Spleen (tissue), 11 donors: ENCODE results near the gene TPST2. TPM values are rescaled to one million over a fixed set of nuclear protein-coding genes. Genes with fewer than 3 reads are reported as not detected.

Experiments used
- DNase-seq: peaks from one replicate; pipeline ENCODE4 v3.0.0-alpha.2; 2020
- H3K27ac ChIP-seq, 8 donors: fragments of 200-600 bp; sonication (generic) in 7 of 8; 1 replicate in 4 of 8; 2 replicates in 4 of 8; pipeline versions ENCODE4 v1.5.0 to v1.8.0; 2016 to 2021; ENCODE audit warnings: inconsistent platforms in 4 of 8, mild to moderate bottlenecking in 4 of 8, moderate library complexity in 1 of 8
- H3K27me3 ChIP-seq, 7 donors: fragments of 200-600 bp; sonication (generic) in 6 of 7; replicated peaks in 1 of 7; 1 replicate in 4 of 7; 2 replicates in 3 of 7; pipeline versions ENCODE4 v1.5.0 to v1.8.0; 2016 to 2021; ENCODE audit warnings: inconsistent platforms in 3 of 7, mild to moderate bottlenecking in 1 of 7
- H3K36me3 ChIP-seq, 6 donors: fragments of 200-600 bp; sonication (generic) in 5 of 6; 1 replicate in 4 of 6; 2 replicates in 2 of 6; pipeline versions ENCODE4 v1.5.0 to v1.8.0; 2016 to 2021; ENCODE audit warnings: inconsistent platforms in 2 of 6
- H3K4me1 ChIP-seq, 6 donors: fragments of 200-600 bp; sonication (generic) in 5 of 6; 1 replicate in 3 of 6; 2 replicates in 3 of 6; pipeline versions ENCODE4 v1.5.0 to v1.8.0; 2016 to 2021; ENCODE audit warnings: inconsistent platforms in 3 of 6
- H3K4me3 ChIP-seq, 8 donors: fragments of 200-600 bp; sonication (generic) in 7 of 8; 1 replicate in 4 of 8; 2 replicates in 4 of 8; pipeline versions ENCODE4 v1.5.0 to v1.8.0; 2016 to 2021; ENCODE audit warnings: inconsistent platforms in 4 of 8, mild to moderate bottlenecking in 4 of 8, moderate library complexity in 2 of 8
- H3K9me3 ChIP-seq, 8 donors: fragments of 200-600 bp; sonication (generic) in 7 of 8; 1 replicate in 4 of 8; 2 replicates in 4 of 8; pipeline versions ENCODE4 v1.5.0 to v1.8.0; 2016 to 2021; ENCODE audit warnings: inconsistent platforms in 4 of 8
- POLR2A ChIP-seq, 3 donors: fragments of 450-650 bp; IDR thresholded peaks; one replicate each; pipeline ENCODE4 v1.5.1; 2017; ENCODE audit warnings: antibody characterized with exemption in 3 of 3, mild to moderate bottlenecking in 1 of 3
- POLR2AphosphoS5 ChIP-seq, 3 donors: sonication (generic); formaldehyde crosslinking; IDR thresholded peaks; one replicate each; pipeline ENCODE4 v1.5.1; 2017; ENCODE audit warnings: antibody characterized with exemption in 3 of 3
- WGBS, 5 donors: extraction: QIAGEN DNeasy Blood & Tissue Kit in 3 of 5; methylation state at CpG; one replicate each; pipeline versions ENCODE4 v1.1.5 to v1.1.7; 2013 to 2018; 5-methylcytosine and 5-hydroxymethylcytosine counted together
- intact Hi-C: fragments of 100-400 bp; cut with DNase I; formaldehyde crosslinking; loops from one replicate; pipeline ENCODE4 v1.15.0; 2023; ENCODE audit warnings: low total_unique reads
- polyA plus RNA-seq, 3 donors: library from polyadenylated mRNA; stranded (reverse); fragments of 200-250 nt; gene quantifications; one replicate each; pipeline ENCODE4 v1.2.1, GENCODE V29; 2013
- total RNA-seq, 7 donors: library from RNA; depleted of rRNA in 3 of 7; stranded (reverse); fragments of >200 nt in 3 of 7; fragmentation: NEBNext Ultra II Directional in 4 of 7; extraction: Animal tissue kit (Norgen Biotek cat#: 25700) in 4 of 7; gene quantifications; one replicate each; pipeline versions ENCODE4 v1.1.0 to v1.2.1, GENCODE V29; 2016 to 2021
- TF ChIP-seq, protein P1 (sequence below), 11 experiments: fragments of 200-600 bp in 7 of 11; fragments of 450-650 bp in 4 of 11; sonication (generic) in 4 of 11; IDR thresholded peaks in 8 of 11; conservative IDR thresholded peaks in 3 of 11; 1 replicate in 7 of 11; 2 replicates in 4 of 11; pipeline versions ENCODE4 v1.4.0 to v1.8.0; 2016 to 2021; ENCODE audit warnings: antibody characterized with exemption in 11 of 11, inconsistent platforms in 4 of 11, mild to moderate bottlenecking in 1 of 11
- donor health status: healthy with polysubstance abuse.
- donor health status: DM: no; HTN: no; CAD: no; lungs with moderate emphysema.
- donor health status: DM: no; HTN: no; CAD: no.
- donor health status: Bipolar disorder and iron deficiency.
- donor health status: healthy.
- donor health status: DM: no; HTN: no; CAD: no.
- donor health status: DM: yes; HTN: yes; CAD: no.

The TPST2 gene
- total and polyA plus RNA-seq, 10 donors = 14.6 to 119 (median 54.3) TPM

DNA sequence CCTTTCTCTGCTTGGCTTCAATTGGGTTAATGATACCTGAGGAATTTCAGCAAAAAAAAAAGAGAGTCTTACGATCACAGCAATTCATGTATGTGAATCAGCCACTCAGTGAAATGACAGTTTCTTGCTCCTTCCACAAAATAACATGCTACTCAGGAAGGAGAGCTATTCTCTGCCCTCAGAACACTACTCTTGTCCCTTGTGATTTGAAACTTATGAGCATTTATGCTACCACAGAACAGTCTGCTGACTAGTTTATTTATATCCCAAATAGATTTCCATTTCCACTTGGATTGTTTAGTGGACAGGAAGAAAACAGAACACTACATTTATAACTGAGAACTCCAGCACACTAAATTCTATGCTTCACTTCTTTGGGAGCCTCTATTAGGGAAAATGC lies 86.2 kb downstream of the TPST2 start:
- WGBS, 5 donors = 28 to 62% (median 46%) methylated on average over 1 of the region's 1 CpG
- H3K4me1 ChIP-seq = peaks cover 6 to 38% (median 18%) of the 10 kb centered on the region in 6 donors
- peaks cover 0 to 100% (median 99%) of the 10 kb centered on the region in 6 donors for H3K36me3 ChIP-seq
- no peak for DNase-seq
- TF ChIP-seq POLR2A (IDR thresholded peaks at IDR 0.05) (no peak), POLR2AphosphoS5 (IDR thresholded peaks at IDR 0.05) (no peak)
- TF ChIP-seq, protein P1, sequence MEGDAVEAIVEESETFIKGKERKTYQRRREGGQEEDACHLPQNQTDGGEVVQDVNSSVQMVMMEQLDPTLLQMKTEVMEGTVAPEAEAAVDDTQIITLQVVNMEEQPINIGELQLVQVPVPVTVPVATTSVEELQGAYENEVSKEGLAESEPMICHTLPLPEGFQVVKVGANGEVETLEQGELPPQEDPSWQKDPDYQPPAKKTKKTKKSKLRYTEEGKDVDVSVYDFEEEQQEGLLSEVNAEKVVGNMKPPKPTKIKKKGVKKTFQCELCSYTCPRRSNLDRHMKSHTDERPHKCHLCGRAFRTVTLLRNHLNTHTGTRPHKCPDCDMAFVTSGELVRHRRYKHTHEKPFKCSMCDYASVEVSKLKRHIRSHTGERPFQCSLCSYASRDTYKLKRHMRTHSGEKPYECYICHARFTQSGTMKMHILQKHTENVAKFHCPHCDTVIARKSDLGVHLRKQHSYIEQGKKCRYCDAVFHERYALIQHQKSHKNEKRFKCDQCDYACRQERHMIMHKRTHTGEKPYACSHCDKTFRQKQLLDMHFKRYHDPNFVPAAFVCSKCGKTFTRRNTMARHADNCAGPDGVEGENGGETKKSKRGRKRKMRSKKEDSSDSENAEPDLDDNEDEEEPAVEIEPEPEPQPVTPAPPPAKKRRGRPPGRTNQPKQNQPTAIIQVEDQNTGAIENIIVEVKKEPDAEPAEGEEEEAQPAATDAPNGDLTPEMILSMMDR (IDR thresholded peaks at IDR 0.05 in 8 of 11, conservative IDR thresholded peaks at IDR 0.05 in 3 of 11) = no peak
- no peak overlapping the region for H3K4me3 ChIP-seq
- no peaks in the 10 kb centered on the region for H3K9me3 ChIP-seq
- H3K27me3 ChIP-seq = no peaks in the 10 kb centered on the region
- H3K27ac ChIP-seq = peak overlapping the region in 4 of 8 donors; percentile 52 to 75 (median 58)
- intact Hi-C loops = no loop called here

GRCh38 chr22:26502688-26503561 lies 87.0 kb downstream of the TPST2 start:
- 11 to 21% (median 14%) methylated on average over 3 of the region's 3 CpGs for WGBS, 5 donors
- Histone ChIP-seq H3K27ac (peak overlapping the region in 5 of 8 donors; percentile 39 to 75 (median 52)), H3K4me3 (no peak overlapping the region), H3K4me1 (peaks cover 6 to 31% (median 16%) of the 10 kb centered on the region in 6 donors), H3K27me3 (no peaks in the 10 kb centered on the region), H3K36me3 (peaks cover 0 to 100% (median 99%) of the 10 kb centered on the region in 6 donors), H3K9me3 (no peaks in the 10 kb centered on the region)
- TF ChIP-seq, protein P1 (IDR thresholded peaks at IDR 0.05 in 8 of 11, conservative IDR thresholded peaks at IDR 0.05 in 3 of 11) = peak; percentile 35 to 74 (median 57)
- TF ChIP-seq POLR2AphosphoS5 (IDR thresholded peaks at IDR 0.05) (peak in 2 of 3 donors; percentile 12 to 20), POLR2A (IDR thresholded peaks at IDR 0.05) (no peak)
- intact Hi-C loops = no loop called here
- peak; percentile 84 for DNase-seq

DNA sequence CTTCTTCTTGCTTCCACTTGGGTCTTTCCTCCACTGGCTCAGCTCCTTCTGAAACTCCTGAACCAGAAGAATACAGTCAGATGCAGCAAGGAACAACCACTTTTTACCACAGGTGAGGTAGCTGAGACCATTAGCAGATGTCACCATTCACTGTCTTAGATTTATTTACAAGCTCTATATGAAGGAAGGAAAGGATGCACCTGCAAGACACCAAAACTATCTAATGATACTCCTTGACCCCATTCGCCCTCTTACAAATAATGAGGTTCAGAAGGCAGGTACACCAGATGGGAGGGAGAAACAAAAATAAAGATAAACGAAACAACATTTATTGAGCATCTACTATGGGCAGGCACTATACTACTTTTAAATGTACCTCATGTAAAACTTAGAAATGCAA lies 87.9 kb downstream of the TPST2 start:
- H3K4me1 ChIP-seq = peaks cover 6 to 26% (median 16%) of the 10 kb centered on the region in 6 donors
- peaks cover 0 to 100% (median 99%) of the 10 kb centered on the region in 6 donors for H3K36me3 ChIP-seq
- no peaks in the 10 kb centered on the region for H3K9me3 ChIP-seq
- TF ChIP-seq POLR2A (IDR thresholded peaks at IDR 0.05) (no peak), POLR2AphosphoS5 (IDR thresholded peaks at IDR 0.05) (no peak)
- TF ChIP-seq, protein P1 (IDR thresholded peaks at IDR 0.05 in 8 of 11, conservative IDR thresholded peaks at IDR 0.05 in 3 of 11) = no peak
- no peak for DNase-seq
- no peaks in the 10 kb centered on the region for H3K27me3 ChIP-seq
- 87 to 94% (median 90%) methylated on average over 2 of the region's 2 CpGs for WGBS, 5 donors
- no peak overlapping the region for H3K27ac ChIP-seq
- H3K4me3 ChIP-seq = no peak overlapping the region
- intact Hi-C loops = no loop called here

- Histone ChIP-seq H3K27ac (no peak overlapping the region), H3K36me3 (peaks cover 4 to 100% (median 99%) of the 10 kb centered on the region in 6 donors), H3K4me3 (no peak overlapping the region), H3K9me3 (no peaks in the 10 kb centered on the region), H3K4me1 (peaks cover 6 to 21% (median 15%) of the 10 kb centered on the region in 6 donors), H3K27me3 (no peaks in the 10 kb centered on the region)
- WGBS, 5 donors = 90 to 97% (median 92%) methylated on average over 19 to 25 of the region's 25 CpGs
- DNase-seq = no peak
- no peak for TF ChIP-seq POLR2A (IDR thresholded peaks at IDR 0.05)
- peak in 2 of 3 donors; percentile 19 to 59 for TF ChIP-seq POLR2AphosphoS5 (IDR thresholded peaks at IDR 0.05)
- TF ChIP-seq, protein P1 (IDR thresholded peaks at IDR 0.05 in 8 of 11, conservative IDR thresholded peaks at IDR 0.05 in 3 of 11) = no peak
- intact Hi-C loops = no loop called here
These were observed 90.7 kb downstream of the TPST2 start for GRCh38 chr22:26499188-26499703.
